HG03460 (cell line): ENCODE data around the gene CHCHD2.
"Not testable (repeated sequence)": the region's sequence is repeated elsewhere in the genome, so short reads cannot be mapped to it uniquely, and the experiment has no call there.

Experiments used
- ATAC-seq: cut with Tn5 transposase; IDR thresholded peaks from one replicate; pipeline ENCODE4 v1.9.1; 2021; ENCODE audit not compliant: unreplicated experiment

CHCHD2 gene

GRCh38 chr7:56083150-56083785 lies 23.0 kb downstream of the CHCHD2 start:
- no peak for ATAC-seq

- no peak for ATAC-seq
Observed at GRCh38 chr7:56081626-56082340, 24.5 kb downstream of the CHCHD2 start.

GRCh38 chr7:56080726-56081435 lies 25.4 kb downstream of the CHCHD2 start:
- ATAC-seq = not testable (repeated sequence)

GRCh38 chr7:56079450-56080185 lies 26.7 kb downstream of the CHCHD2 start:
- ATAC-seq = no peak

- ATAC-seq = no peak
Observed at GRCh38 chr7:56078196-56078595, 28.1 kb downstream of the CHCHD2 start.

GRCh38 chr7:56077681-56078080 lies 28.6 kb downstream of the CHCHD2 start:
- ATAC-seq = no peak

- ATAC-seq = peak; percentile 92
Observed at GRCh38 chr7:56074371-56074791, 31.9 kb downstream of the CHCHD2 start.

- ATAC-seq = not testable (repeated sequence)
Observed at GRCh38 chr7:56066376-56066775, 39.9 kb downstream of the CHCHD2 start.

- peak; percentile 80 for ATAC-seq
Observed at GRCh38 chr7:56063882-56064625, 42.2 kb downstream of the CHCHD2 start, which contains the start of gene SUMF2. Gene SUMF2, plus strand, starts transcription at chr7:56064286. Its CDS starts 26 bp downstream, at chr7:56064312.

GRCh38 chr7:56063500-56063881 lies 42.8 kb downstream of the CHCHD2 start:
- no peak for ATAC-seq

- no peak for ATAC-seq
Observed at GRCh38 chr7:56062382-56062781, 43.9 kb downstream of the CHCHD2 start.

GRCh38 chr7:56053993-56054392 lies 52.3 kb downstream of the CHCHD2 start:
- no peak for ATAC-seq

GRCh38 chr7:56053379-56053778 lies 52.9 kb downstream of the CHCHD2 start:
- no peak for ATAC-seq
